OCI-LY7 (cell line): ENCODE measurements around the gene ZNF385D.

ENCODE experiments used
- CTCF ChIP-seq: fragments of 200-600 bp; sonication (generic); conservative IDR thresholded peaks from 2 replicates; pipeline ENCODE4 v1.5.1; 2014; ENCODE audit warnings: mild to moderate bottlenecking, antibody characterized with exemption, low read length, moderate library complexity, mixed read lengths
- EZH2phosphoT487 ChIP-seq: fragments of 200-600 bp; sonication (generic); IDR thresholded peaks from 2 replicates; pipeline ENCODE4 v1.6.1; 2018; ENCODE audit warnings: low read depth, borderline replicate concordance, mild to moderate bottlenecking, mixed run types, antibody characterized with exemption, low read length, moderate library complexity, mixed read lengths

- TF ChIP-seq CTCF (no peak), EZH2phosphoT487 (no peak)
Measured at GRCh38 chr3:21755896-21756295, 4.9 kb upstream of the ZNF385D start.
